Stimulated activated CD8-positive, alpha-beta memory T cell treated with anti-CD3 and anti-CD28 coated beads, Interleukin-4, amount 100 ng/mL, for 1 hour (primary cell): ENCODE results near the gene SLC39A8.

Source experiments
- DNase-seq, 2 donors: peaks; one replicate each; pipeline ENCODE4 v3.0.0-alpha.2; 2020; ENCODE audit warnings: low read depth in 2 of 2, low spot score in 1 of 2

The SLC39A8 gene

DNA sequence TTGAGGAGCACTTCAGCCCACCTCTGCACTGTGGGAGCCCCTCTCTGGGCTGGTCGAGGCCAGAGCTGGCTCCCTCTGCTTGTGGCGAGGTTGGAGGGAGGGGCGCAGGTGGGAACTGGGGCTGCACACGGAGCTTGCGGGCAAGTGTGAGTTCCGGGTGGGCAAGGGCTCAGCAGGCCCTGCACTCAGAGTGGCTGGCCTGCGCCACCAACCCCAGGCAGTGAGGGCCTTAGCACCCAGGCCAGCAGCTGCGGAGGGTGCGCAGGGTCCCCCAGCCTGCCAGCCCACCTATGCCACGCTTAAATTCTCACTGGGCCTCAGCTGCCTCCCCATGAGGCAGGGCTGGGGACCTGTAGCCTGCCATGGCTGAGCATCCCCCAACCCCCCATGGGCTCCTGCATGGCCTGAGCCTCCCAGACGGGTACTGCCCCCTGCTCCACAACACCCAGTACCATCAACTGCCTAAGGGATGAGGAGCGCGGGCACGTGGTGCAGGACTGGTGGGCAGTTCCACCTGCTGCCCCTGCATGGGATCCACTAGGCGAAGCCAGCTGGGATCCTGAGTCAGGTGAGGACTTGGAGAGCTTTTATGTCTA lies 110.9 kb downstream of the SLC39A8 start:
- DNase-seq, result no peak

GRCh38 chr4:102230194-102230593 lies 115.1 kb downstream of the SLC39A8 start:
- no peak for DNase-seq

DNA sequence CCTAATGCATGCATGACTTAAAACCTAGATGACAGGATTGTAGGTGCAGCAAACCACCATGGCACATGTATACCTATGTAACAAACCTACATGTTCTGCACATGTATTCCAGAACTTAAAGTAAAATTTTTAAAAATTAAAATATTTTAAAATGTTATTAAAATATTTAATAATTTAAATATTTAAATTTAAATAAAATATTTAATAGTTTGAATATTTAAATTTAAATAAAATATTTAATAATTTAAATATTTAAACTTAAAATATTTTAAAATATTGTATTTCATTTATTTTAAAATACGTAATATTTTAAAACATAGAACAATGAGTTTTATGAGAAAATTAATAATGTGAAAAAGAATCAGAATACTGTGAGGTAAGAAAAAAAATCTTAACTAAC lies 117.9 kb downstream of the SLC39A8 start:
- no peak for DNase-seq

GRCh38 chr4:102223461-102223860 lies 121.8 kb downstream of the SLC39A8 start:
- DNase-seq, result no peak

- DNase-seq, result no peak
Measured at GRCh38 chr4:102222838-102223409, 122.4 kb downstream of the SLC39A8 start.

GRCh38 chr4:102219129-102219528 lies 126.2 kb downstream of the SLC39A8 start:
- no peak for DNase-seq

GRCh38 chr4:102218656-102219055 lies 126.6 kb downstream of the SLC39A8 start:
- no peak for DNase-seq

GRCh38 chr4:102217775-102218355 lies 127.4 kb downstream of the SLC39A8 start:
- no peak for DNase-seq

GRCh38 chr4:102217345-102217744 lies 127.9 kb downstream of the SLC39A8 start:
- no peak for DNase-seq

DNA sequence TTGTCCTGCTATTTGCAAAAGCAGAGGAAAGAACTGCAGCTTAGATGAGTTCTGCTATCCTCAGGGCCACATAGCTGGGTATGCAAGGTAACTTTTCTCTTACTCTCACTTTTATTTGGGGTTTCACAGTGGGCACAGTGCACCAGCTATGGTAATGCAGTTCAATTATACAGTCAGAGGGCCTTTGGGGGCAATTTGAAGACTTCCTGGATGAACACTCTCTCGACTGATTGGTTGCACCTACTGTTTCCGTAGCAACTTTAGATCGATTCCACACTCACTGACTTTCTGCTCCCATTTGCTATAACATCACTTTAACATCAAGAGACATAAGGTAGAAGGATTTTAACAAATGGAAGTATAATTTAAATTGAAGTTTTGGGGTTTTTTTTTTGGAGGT lies 128.6 kb downstream of the SLC39A8 start:
- DNase-seq, result no peak

GRCh38 chr4:102213031-102213430 lies 132.3 kb downstream of the SLC39A8 start:
- no peak for DNase-seq
